ENCODE data around the gene H2AZ2.
"Not testable (repeated sequence)": the region's sequence is repeated elsewhere in the genome, so short reads cannot be mapped to it uniquely, and the experiment has no call there.

Gene H2AZ2

DNA sequence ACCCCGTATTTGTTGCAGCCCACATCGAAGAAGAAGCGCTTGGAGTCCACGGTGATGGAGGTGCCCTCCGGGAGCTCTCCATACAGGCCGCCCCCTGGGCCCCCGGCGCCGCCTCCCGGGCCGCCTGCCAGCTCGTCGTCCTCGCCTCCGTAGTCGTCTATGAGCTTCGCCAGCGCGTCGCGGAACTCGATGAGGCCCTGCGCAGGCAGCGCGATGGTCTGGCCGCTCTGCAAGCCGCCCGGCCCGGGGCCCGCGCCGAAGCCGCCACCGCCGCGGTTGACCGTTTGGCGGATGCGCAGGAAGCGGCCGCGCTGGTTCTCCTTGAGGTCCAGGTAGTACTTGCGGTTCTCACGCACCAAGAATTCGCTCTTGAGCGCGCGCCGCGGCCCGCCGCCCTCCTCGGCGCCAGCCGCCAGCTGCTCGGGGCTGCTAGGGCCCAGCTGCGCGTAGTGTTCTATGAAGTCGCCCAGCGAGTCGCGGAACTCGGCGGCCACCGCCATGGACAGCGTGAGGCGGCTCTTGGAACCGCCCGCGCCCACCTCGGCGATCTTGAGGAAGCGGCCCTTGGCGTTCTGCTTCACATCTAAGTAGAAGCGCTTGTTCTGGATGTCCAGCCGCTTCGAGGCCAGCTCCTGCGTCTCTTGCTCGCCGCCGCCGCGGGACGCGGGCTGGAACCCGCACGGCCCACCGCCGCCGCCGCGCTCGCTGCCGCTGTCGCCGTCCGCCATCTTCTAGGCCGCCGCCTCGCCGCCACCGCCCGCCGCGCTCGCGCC lies 36.9 kb upstream of the H2AZ2 start:
- Histone ChIP-seq H3K9me3 (ENCODE audit: control insufficient read depth, insufficient read depth, low read length) (no peaks in the 10 kb centered on the region), H3K9ac (ENCODE audit: low read depth, low read length) (peak overlapping the region; percentile 93), H3K27ac (ENCODE audit: low read depth, low read length) (peak overlapping the region; percentile 98), H3K36me3 (ENCODE audit: control insufficient read depth, insufficient read depth, low read length) (peaks cover 37% of the 10 kb centered on the region), H3K27me3 (ENCODE audit: control insufficient read depth, insufficient read depth, low read length) (no peaks in the 10 kb centered on the region), H3K4me3 (ENCODE audit: low read depth, low read length) (peak overlapping the region; percentile 99), H3K4me1 (ENCODE audit: control insufficient read depth, insufficient read depth, low read length) (peaks cover 34% of the 10 kb centered on the region)

DNA sequence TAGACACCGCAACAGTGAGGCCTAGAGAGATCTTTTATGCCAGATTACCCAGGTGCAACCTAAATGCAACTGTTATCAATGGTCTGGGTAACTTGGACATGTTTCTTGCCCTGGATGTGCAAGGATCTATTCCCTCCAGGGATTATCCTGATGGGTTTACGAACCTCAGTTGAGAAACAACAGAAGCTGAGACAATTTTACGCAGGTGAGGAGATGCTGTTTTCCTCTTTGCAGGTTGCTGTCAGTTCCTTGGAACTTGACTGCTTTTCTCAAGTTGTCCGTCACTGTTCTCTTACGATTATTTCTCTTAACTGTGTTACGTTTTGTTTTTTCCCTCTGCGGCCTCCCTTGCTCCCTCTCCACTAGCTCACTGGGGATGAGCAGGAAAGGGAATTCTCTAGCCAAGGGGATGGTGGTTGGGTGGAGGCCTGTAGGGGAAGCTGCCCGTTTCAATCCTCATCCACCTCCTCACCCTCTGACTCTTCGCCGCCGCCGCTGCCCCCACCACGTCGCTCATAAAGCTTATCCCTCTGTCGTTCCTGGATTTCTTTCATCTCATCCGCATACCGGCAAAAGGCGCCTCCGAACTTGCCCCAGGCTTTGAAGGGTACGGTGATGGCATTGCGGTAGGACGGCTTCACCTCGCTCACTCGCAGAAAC lies 36.2 kb upstream of the H2AZ2 start:
- peak overlapping the region; percentile 99 for H3K4me3 ChIP-seq (ENCODE audit: low read depth, low read length)
- H3K27me3 ChIP-seq (ENCODE audit: control insufficient read depth, insufficient read depth, low read length), result no peaks in the 10 kb centered on the region
- H3K36me3 ChIP-seq (ENCODE audit: control insufficient read depth, insufficient read depth, low read length), result peaks cover 37% of the 10 kb centered on the region
- H3K9me3 ChIP-seq (ENCODE audit: control insufficient read depth, insufficient read depth, low read length), result no peaks in the 10 kb centered on the region
- peak overlapping the region; percentile 93; the same call in 1 of the 2 replicates for H3K9ac ChIP-seq (ENCODE audit: low read depth, low read length)
- H3K27ac ChIP-seq (ENCODE audit: low read depth, low read length), result peak overlapping the region; percentile 98
- H3K4me1 ChIP-seq (ENCODE audit: control insufficient read depth, insufficient read depth, low read length), result peaks cover 34% of the 10 kb centered on the region

- H3K36me3 ChIP-seq (ENCODE audit: control insufficient read depth, insufficient read depth, low read length), result peaks cover 37% of the 10 kb centered on the region
- peaks cover 34% of the 10 kb centered on the region for H3K4me1 ChIP-seq (ENCODE audit: control insufficient read depth, insufficient read depth, low read length)
- no peak overlapping the region for H3K27ac ChIP-seq (ENCODE audit: low read depth, low read length)
- H3K9ac ChIP-seq (ENCODE audit: low read depth, low read length), result no peak overlapping the region
- no peaks in the 10 kb centered on the region for H3K9me3 ChIP-seq (ENCODE audit: control insufficient read depth, insufficient read depth, low read length)
- no peaks in the 10 kb centered on the region for H3K27me3 ChIP-seq (ENCODE audit: control insufficient read depth, insufficient read depth, low read length)
- peak overlapping the region; percentile 99 for H3K4me3 ChIP-seq (ENCODE audit: low read depth, low read length)
Observed at GRCh38 chr7:44882899-44883298, 35.0 kb upstream of the H2AZ2 start.

DNA sequence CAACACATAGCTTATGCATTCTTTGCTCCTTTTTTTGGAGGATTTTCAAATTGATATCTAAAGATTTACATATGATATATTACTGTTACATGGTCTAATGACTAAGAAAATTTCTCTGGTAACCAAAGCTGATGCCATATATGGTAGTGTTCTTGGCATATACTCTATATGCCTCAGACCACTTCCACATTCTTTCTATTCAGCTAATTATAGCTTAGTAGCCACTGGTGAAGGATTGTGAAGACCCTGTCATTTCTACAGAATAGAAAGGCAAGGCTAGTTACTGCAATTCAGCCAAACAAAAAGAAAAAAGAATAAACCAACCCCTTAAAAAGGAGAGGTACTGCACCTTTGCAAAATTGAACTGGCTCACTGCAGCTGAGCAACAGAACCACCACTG lies 33.7 kb upstream of the H2AZ2 start:
- Histone ChIP-seq H3K4me3 (ENCODE audit: low read depth, low read length) (peak overlapping the region; percentile 99), H3K27me3 (ENCODE audit: control insufficient read depth, insufficient read depth, low read length) (no peaks in the 10 kb centered on the region), H3K27ac (ENCODE audit: low read depth, low read length) (peak overlapping the region; percentile 50), H3K36me3 (ENCODE audit: control insufficient read depth, insufficient read depth, low read length) (peaks cover 37% of the 10 kb centered on the region), H3K9ac (ENCODE audit: low read depth, low read length) (no peak overlapping the region), H3K4me1 (ENCODE audit: control insufficient read depth, insufficient read depth, low read length) (peaks cover 34% of the 10 kb centered on the region), H3K9me3 (ENCODE audit: control insufficient read depth, insufficient read depth, low read length) (no peaks in the 10 kb centered on the region)

- peaks cover 32% of the 10 kb centered on the region for H3K4me1 ChIP-seq (ENCODE audit: control insufficient read depth, insufficient read depth, low read length)
- peak overlapping the region; percentile 50 for H3K27ac ChIP-seq (ENCODE audit: low read depth, low read length)
- H3K36me3 ChIP-seq (ENCODE audit: control insufficient read depth, insufficient read depth, low read length), result peaks cover 37% of the 10 kb centered on the region
Observed at GRCh38 chr7:44881066-44881600, 33.2 kb upstream of the H2AZ2 start.

DNA sequence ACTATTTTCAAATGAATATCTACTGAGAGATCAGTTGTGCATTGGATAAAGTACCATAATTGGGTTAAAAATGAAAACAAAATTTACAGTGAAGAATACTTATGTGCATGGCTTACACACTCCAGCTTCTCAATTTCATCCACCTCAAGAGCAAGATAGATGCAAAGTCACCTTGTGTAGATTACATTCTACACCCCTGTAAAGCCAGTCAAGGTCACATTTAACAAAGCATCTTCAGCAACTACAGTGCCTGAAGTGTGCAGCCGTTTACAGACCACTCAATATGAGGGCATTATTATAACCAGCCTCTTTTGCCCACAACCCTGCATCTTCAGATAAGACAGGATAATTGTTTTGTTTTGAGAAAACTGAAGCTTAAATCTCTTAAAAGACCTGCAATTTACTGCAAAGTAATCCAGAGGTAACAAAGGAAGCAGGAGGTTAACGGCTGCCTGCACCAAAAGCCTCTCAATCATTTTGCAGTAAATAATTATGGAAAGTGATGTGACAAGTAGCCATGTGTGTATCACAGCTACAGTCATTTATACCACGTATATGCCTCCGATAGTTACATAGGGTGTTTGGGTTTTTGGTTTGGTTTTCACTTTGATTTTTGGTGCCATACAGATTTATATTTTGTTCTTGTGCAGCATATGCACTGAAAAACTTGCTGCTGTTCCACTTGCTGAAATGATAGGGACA lies 32.6 kb upstream of the H2AZ2 start:
- Histone ChIP-seq H3K36me3 (ENCODE audit: control insufficient read depth, insufficient read depth, low read length) (peaks cover 37% of the 10 kb centered on the region), H3K9ac (ENCODE audit: low read depth, low read length) (no peak overlapping the region), H3K4me1 (ENCODE audit: control insufficient read depth, insufficient read depth, low read length) (peaks cover 29% of the 10 kb centered on the region)

More at GRCh38 chr7:44881066-44881600, 33.2 kb upstream of the H2AZ2 start:
- H3K9me3 ChIP-seq (ENCODE audit: control insufficient read depth, insufficient read depth, low read length), result no peaks in the 10 kb centered on the region
- H3K27me3 ChIP-seq (ENCODE audit: control insufficient read depth, insufficient read depth, low read length), result no peaks in the 10 kb centered on the region
- no peak overlapping the region for H3K9ac ChIP-seq (ENCODE audit: low read depth, low read length)
- peak overlapping the region; percentile 99 for H3K4me3 ChIP-seq (ENCODE audit: low read depth, low read length)

GRCh38 chr7:44876393-44876792 lies 28.5 kb upstream of the H2AZ2 start:
- H3K27ac ChIP-seq (ENCODE audit: low read depth, low read length), result no peak overlapping the region
- no peaks in the 10 kb centered on the region for H3K4me1 ChIP-seq (ENCODE audit: control insufficient read depth, insufficient read depth, low read length)
- peaks cover 12% of the 10 kb centered on the region for H3K36me3 ChIP-seq (ENCODE audit: control insufficient read depth, insufficient read depth, low read length)
- H3K9me3 ChIP-seq (ENCODE audit: control insufficient read depth, insufficient read depth, low read length), result peaks cover 4% of the 10 kb centered on the region; the same call in 1 of the 2 replicates
- H3K27me3 ChIP-seq (ENCODE audit: control insufficient read depth, insufficient read depth, low read length), result no peaks in the 10 kb centered on the region
- no peak overlapping the region for H3K4me3 ChIP-seq (ENCODE audit: low read depth, low read length)
- H3K9ac ChIP-seq (ENCODE audit: low read depth, low read length), result no peak overlapping the region

More for the DNA sequence above, 32.6 kb upstream of the H2AZ2 start:
- Histone ChIP-seq H3K4me3 (ENCODE audit: low read depth, low read length) (peak overlapping the region; percentile 99), H3K27me3 (ENCODE audit: control insufficient read depth, insufficient read depth, low read length) (no peaks in the 10 kb centered on the region), H3K27ac (ENCODE audit: low read depth, low read length) (no peak overlapping the region), H3K9me3 (ENCODE audit: control insufficient read depth, insufficient read depth, low read length) (no peaks in the 10 kb centered on the region)

- Histone ChIP-seq H3K9me3 (ENCODE audit: control insufficient read depth, insufficient read depth, low read length) (peaks cover 4% of the 10 kb centered on the region; the same call in 1 of the 2 replicates), H3K9ac (ENCODE audit: low read depth, low read length) (no peak overlapping the region), H3K27me3 (ENCODE audit: control insufficient read depth, insufficient read depth, low read length) (no peaks in the 10 kb centered on the region), H3K4me3 (ENCODE audit: low read depth, low read length) (no peak overlapping the region), H3K27ac (ENCODE audit: low read depth, low read length) (no peak overlapping the region), H3K36me3 (ENCODE audit: control insufficient read depth, insufficient read depth, low read length) (peaks cover under 1% of the 10 kb centered on the region), H3K4me1 (ENCODE audit: control insufficient read depth, insufficient read depth, low read length) (no peaks in the 10 kb centered on the region)
Observed at GRCh38 chr7:44875241-44875640, 27.4 kb upstream of the H2AZ2 start.

GRCh38 chr7:44872787-44873186 lies 24.9 kb upstream of the H2AZ2 start:
- Histone ChIP-seq H3K4me1 (ENCODE audit: control insufficient read depth, insufficient read depth, low read length) (no peaks in the 10 kb centered on the region), H3K27ac (ENCODE audit: low read depth, low read length) (no peak overlapping the region)

GRCh38 chr7:44871918-44872317 lies 24.0 kb upstream of the H2AZ2 start:
- H3K27ac ChIP-seq (ENCODE audit: low read depth, low read length); H3K4me3 ChIP-seq (ENCODE audit: low read depth, low read length); H3K4me1 ChIP-seq (ENCODE audit: control insufficient read depth, insufficient read depth, low read length); H3K36me3 ChIP-seq (ENCODE audit: control insufficient read depth, insufficient read depth, low read length); H3K9ac ChIP-seq (ENCODE audit: low read depth, low read length); H3K9me3 ChIP-seq (ENCODE audit: control insufficient read depth, insufficient read depth, low read length); H3K27me3 ChIP-seq (ENCODE audit: control insufficient read depth, insufficient read depth, low read length): not testable (repeated sequence)

More at GRCh38 chr7:44872787-44873186, 24.9 kb upstream of the H2AZ2 start:
- H3K9ac ChIP-seq (ENCODE audit: low read depth, low read length), result no peak overlapping the region
- H3K27me3 ChIP-seq (ENCODE audit: control insufficient read depth, insufficient read depth, low read length), result no peaks in the 10 kb centered on the region
- no peaks in the 10 kb centered on the region for H3K36me3 ChIP-seq (ENCODE audit: control insufficient read depth, insufficient read depth, low read length)
- H3K9me3 ChIP-seq (ENCODE audit: control insufficient read depth, insufficient read depth, low read length), result peaks cover 9% of the 10 kb centered on the region
- H3K4me3 ChIP-seq (ENCODE audit: low read depth, low read length), result no peak overlapping the region
